ENCODE data around the gene TAS2R41. TPM values are rescaled to one million over a fixed set of nuclear protein-coding genes. Genes with fewer than 3 reads are reported as not detected.

Gene TAS2R41, protein sequence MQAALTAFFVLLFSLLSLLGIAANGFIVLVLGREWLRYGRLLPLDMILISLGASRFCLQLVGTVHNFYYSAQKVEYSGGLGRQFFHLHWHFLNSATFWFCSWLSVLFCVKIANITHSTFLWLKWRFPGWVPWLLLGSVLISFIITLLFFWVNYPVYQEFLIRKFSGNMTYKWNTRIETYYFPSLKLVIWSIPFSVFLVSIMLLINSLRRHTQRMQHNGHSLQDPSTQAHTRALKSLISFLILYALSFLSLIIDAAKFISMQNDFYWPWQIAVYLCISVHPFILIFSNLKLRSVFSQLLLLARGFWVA
- total RNA-seq = not detected

DNA sequence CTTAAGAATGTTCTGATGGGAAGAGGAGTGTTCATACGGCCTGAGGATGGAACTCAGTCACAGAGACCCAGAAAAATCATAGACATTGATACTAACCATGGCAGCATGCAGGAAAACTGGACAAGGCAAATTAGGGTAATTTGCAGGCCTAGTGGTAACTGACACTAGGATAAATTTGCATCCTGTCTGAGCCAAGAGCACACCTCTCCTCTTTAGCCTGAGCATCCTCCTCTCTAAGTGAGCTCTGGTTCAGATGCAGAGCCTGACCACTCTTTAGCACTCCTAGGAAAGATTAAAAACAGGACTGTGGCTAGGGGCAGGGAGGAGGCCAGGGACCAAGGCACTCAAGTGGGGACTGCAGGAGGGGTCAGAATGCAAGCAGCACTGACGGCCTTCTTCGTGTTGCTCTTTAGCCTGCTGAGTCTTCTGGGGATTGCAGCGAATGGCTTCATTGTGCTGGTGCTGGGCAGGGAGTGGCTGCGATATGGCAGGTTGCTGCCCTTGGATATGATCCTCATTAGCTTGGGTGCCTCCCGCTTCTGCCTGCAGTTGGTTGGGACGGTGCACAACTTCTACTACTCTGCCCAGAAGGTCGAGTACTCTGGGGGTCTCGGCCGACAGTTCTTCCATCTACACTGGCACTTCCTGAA lies at the start of gene TAS2R41:
Gene TAS2R41, plus strand, starts transcription at position 373 of the 650 bp plus-strand sequence. Its CDS starts 0 bp downstream, at position 373.
- CTCF ChIA-PET = no interaction called here
- POLR2A ChIA-PET = no interaction called here

DNA sequence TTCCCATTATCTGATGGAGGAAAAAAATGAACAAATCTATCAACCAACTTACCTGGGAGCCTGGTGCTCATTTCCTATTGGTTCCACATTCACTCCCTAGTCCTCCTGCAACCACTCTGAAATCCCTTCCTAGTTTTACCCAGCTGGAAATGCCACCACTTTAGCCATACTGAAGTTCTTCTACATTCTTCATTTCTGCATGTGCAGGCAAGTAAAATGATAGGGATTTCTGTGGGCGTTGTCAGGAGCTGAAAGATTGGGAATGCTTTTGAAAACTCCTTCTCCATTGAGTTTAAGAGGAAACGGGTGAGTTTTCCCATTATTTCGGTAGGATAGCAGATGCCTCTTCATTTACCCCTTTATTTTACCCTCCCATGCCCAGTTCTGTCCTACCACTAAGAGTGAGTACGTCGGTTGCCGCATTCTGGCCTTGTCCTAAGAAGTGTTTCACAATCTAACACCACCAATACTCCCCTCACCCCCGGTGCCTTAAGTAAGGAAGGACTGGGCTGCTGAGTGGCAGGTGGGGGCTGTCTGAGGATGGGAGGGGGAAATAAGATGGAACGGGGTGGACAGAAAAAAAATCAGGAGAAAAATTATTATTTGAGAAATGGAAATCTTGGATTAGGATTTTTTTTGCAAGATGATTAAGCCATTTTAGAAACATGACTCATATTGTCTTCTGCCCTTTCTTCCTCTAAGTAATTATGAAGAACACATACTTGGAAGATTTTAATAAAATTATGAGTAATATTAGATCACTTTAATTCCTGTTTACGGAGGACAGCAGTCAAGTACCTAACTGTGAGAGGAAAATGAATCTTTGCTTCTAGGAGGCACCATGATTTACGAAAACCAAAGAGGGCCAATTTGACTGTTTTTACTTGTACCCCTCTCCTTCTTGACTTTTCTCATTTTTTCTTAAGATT lies 47.6 kb upstream of the TAS2R41 start:
- POLR2A ChIA-PET = no interaction called here
- CTCF ChIA-PET = interaction anchor here (0.6 kb wide), 1 partner anchor 1852 kb away, joined by 3 read pairs; no protein-coding TSS in a partner anchor

DNA sequence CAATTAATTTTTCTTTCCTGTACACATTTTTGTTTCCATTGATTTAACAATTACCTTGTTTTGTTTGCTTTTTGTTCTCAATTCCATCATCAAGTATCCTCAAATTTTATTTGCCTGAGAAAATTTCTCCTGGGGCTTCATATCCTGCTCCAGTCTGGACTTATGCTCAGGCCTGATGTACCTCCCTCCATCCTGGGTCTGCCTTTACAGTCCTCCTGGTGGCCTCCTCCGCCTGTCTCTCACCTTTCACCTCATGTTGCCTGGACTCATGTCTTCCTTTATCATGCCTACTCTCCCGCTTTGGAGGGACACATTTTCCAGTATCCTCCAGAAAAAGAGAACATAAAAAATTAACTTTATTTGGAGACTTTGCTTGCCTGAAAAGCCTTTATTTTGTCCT lies 46.6 kb upstream of the TAS2R41 start:
- ChIA-PET CTCF (no interaction called here), POLR2A (no interaction called here)

DNA sequence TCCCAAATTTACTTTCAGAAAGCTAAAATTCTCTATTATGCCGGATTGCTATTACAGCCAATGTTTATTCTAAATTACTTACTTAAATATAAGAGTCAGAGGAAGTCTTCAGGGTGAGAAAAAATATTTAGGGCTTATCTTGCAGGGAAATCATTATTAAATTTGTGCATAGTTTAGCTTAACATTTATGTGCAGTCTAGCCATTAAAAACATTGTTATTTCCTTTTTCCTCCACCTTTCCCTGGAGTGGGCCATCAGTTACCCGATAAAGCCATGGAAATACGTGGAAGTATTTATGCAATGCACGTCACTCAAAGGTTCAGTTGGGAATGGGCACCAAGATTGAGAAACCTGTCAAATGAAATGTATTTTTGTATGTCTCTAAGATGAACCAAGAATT lies 43.9 kb upstream of the TAS2R41 start:
- POLR2A ChIA-PET = no interaction called here
- CTCF ChIA-PET = no interaction called here

DNA sequence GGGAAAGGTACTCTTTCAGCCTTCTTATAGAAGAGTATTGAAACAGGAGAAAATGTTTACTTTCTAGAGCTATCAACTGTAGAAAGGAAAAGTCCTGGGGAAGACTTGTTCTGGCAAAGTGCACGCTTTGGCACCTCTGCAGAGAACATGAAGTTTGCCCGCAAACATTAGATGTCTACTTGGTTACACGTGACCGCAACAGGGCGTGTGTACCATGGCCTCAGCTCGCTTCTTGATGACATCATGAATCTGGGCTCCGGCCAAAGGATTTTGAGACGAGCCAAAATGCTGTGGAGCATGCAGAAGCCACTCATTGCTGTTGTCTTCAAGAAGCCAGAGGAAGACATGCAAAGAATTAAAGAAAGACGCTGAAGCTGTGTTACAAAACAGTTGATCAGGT lies 43.0 kb upstream of the TAS2R41 start:
- POLR2A ChIA-PET = no interaction called here
- CTCF ChIA-PET = no interaction called here

DNA sequence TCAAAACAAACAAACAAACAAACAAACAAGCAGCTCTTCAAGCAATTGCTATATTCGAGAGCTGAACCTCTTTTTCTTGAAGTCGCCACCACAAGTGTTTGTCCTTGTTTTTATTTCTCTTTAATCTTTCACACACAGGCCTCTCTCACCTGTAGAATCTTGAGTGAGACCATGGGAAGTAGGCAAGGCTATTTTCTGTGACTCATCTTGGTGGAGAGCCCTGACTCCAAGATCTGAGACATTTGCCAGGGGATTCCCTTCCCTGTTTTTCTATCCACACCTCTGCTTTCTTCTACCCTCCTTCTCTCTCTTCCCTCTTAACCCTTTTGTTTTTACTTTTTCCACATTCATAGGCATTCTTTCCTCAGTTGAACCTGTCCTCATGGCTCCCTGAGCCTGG lies 42.4 kb upstream of the TAS2R41 start:
- POLR2A ChIA-PET = no interaction called here
- CTCF ChIA-PET = interaction anchor here (0.7 kb wide), 1 partner anchor 1453 kb away, joined by 3 read pairs; no protein-coding TSS in a partner anchor

DNA sequence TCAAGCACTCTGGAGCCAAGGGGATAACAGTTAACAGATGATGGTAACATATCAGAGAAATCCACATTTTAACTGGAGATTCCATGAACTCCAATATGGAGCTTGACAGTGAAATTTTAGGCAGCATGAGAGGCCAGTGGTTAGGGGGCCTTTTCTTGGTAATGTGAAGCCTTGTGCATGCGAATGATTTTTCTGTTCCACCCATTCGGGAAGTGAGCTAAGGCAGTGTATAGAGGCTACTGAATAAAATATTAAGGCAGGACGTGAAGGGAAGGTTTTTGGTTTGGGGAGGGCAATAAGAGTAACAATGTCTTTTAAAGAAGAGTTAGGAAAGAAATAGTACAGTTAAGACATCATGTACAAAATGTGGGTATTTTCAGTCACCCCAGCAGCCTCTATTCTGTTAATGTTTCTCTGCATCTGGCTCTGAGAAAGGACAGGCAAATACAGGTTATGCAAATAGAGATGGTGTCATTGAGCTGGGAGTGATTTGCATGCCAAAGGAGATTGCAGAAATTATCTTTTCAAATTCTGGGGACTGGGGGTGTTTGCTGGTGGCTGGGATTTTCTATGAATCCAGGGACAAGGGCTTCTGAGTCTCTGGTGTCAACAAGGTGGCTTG lies 41.2 kb upstream of the TAS2R41 start:
- ChIA-PET CTCF (interaction anchor here (1.0 kb wide), 1 partner anchor 19 kb away, joined by 3 read pairs; no protein-coding TSS in a partner anchor), POLR2A (no interaction called here)

DNA sequence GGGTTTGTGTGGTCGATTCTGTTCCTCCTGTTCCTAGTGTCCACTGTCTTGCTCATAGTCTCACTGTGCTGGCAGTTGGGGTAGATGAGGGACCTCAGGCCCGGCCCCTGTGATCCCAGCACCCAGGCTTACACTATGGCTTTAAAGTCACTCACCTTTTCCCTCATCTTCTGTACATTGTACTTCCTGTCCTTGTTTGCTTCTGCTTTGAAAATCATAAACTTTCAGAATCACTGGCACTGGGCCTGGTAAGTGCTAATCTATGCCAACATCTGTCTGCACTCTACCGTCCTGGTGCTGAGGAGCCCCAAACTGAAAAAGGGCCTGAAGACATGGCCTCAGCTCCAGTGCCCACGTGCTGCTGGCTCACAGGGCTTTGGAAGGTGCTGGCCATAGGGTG lies 40.1 kb upstream of the TAS2R41 start:
- ChIA-PET POLR2A (no interaction called here), CTCF (no interaction called here)

DNA sequence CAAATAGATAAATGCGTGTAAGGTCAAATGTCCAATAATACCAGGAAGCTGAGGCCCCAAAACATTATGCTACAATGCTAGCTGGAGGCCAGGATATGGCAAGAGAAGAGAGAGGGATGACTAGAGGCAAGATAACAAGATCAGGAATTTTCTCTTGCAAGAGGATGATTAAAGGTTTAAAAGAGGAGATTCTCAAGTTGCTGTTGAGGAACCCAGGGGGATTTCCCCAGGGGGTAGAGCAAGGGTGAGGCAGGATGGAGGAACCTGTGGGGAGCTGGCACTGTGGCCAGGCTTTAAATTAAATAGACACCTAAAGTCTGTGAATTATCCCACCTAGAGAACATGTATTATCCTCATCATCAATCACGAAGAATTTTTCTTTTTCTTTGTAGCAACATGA lies 37.8 kb upstream of the TAS2R41 start:
- ChIA-PET POLR2A (no interaction called here), CTCF (no interaction called here)

DNA sequence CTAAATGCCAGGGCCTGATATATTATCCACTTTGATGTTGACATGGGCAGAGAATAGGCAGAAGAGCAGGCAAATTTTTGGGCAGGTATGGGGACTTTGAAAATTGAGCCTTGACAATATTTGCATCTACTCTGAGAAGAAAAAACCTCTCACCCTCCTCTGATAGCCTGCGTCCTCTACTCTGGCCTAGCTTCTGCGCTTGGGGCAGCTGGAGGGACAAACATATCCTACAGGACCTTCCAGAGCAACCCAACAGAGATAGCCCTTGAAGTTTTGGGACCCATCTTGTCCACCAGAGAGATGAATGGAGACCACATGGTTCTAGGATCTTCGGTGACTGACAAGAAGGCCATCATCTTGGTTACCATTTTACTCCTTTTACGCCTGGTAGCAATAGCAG lies 34.5 kb upstream of the TAS2R41 start, which contains the start of gene TAS2R60:
Gene TAS2R60, plus strand, starts transcription at position 301 of the 400 bp plus-strand sequence. Its CDS starts 0 bp downstream, at position 301.
- CTCF ChIA-PET = no interaction called here
- POLR2A ChIA-PET = no interaction called here

DNA sequence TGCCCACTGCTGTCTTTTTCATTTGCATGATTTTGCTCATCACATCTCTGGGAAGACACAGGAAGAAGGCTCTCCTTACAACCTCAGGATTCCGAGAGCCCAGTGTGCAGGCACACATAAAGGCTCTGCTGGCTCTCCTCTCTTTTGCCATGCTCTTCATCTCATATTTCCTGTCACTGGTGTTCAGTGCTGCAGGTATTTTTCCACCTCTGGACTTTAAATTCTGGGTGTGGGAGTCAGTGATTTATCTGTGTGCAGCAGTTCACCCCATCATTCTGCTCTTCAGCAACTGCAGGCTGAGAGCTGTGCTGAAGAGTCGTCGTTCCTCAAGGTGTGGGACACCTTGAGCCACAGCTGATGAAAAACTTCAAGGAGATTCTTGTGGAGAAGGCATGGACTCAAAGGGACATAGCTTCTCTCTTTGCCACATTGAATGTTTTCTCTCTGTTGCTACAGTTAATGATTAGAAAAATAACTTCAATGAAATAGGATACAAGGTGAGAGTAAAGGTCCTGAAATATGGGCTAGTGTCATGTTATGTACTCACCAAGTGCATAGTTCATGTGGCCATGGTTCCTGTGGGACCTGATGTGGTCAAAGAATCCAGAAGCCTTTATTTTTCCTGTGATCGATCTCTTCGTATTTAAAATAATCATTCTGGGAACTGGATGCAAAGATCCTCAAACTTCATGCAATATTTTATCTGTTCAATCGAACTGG lies 33.5 kb upstream of the TAS2R41 start:
- ChIA-PET CTCF (no interaction called here), POLR2A (interaction anchor here (0.6 kb wide), 1 partner anchor 1604 kb away, joined by 3 read pairs; no protein-coding TSS in a partner anchor)

DNA sequence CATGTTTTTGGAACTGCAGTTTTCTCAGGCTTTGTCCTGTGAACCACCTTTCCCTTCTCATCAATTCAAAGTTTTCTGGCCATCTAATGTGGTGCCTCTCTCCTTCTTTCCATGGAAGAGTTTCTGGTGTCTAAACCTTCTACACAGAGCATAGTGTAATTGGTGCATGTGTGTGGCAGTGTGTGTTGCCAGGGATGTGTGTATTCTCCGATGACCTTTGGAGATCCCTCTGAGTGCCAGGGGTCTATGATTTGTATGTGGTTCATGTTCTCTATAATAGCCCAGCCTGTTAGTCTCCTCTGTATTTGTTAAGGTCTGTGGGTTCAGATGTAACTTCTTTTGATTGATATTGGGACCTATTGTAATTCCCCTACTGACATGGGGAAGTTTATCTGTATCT lies 32.9 kb upstream of the TAS2R41 start:
- ChIA-PET CTCF (no interaction called here), POLR2A (no interaction called here)

DNA sequence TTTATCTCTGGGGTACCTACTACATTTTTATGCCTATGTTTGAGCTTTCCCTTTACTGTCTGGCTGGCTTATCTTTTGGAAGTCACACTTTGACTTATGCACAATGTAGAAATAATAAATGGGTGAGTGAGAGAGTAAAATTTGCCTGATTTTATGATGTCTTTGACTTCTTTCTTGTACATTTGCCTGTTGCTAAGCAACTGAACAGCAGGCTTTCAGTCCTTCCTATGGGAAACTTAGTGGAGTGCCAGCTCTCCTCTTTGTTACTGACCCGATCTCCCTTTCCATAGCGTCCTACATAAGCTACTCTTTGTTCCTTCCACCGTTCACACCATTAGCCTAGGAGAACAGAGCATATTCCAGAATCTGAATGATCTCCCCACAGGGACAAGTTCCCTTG lies 30.2 kb upstream of the TAS2R41 start:
- CTCF ChIA-PET = no interaction called here
- POLR2A ChIA-PET = no interaction called here

DNA sequence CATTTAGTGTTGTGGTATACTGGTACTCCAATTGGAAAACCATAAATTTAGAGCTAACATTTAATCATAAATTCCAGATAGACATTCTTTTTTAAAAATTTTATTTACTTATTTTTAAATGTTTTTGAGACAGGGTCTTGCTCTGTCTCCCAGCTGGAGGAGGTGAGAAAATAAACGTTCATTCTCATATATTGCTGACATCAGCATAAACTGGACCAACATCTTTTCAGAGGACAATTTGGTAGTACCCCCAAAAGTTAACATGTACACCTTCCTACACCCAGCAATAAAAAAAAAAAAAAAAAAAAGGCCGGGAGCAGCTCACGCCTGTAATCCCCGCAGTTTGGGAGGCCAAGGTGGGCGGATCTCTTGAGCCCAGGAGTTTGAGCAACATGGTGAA lies 29.2 kb upstream of the TAS2R41 start:
- ChIA-PET POLR2A (no interaction called here), CTCF (no interaction called here)

DNA sequence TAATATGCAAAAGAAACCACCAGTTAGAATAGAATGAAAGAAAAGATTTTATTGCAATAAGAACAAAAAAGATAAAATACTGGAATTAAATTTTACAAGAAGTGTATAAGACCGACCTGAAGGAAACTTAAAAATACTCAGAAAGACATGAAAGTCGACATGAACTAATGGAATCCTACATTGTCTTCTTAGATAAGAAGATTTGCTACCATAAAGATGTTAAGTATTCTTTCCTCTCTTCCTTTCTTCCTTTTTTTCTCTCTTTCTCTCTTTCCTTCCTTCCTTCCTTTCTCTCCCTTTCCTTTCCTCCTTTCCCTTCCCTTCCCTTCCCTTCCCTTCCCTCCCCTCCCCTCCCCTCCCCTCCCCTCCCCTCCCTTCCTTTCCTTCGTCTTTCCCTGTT lies 27.9 kb upstream of the TAS2R41 start:
- ChIA-PET CTCF (no interaction called here), POLR2A (no interaction called here)

DNA sequence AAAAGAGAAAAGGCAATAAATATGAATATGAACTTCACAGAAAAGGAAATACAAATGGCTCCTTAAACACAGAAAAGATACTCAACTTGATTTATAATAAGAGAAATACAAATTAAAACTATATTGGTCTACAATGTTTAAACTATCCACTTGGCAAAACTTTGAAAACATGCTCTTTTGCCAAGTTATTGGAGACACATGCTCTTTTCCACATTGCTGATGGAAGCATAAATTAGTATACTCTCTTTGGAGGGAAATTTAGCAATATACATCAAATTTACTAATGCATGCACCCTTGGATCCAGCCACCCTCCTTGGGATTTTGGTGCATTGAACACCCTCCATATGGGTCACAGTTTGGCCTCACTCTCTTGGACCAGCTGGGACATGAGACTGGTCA lies 26.6 kb upstream of the TAS2R41 start:
- CTCF ChIA-PET = no interaction called here

DNA sequence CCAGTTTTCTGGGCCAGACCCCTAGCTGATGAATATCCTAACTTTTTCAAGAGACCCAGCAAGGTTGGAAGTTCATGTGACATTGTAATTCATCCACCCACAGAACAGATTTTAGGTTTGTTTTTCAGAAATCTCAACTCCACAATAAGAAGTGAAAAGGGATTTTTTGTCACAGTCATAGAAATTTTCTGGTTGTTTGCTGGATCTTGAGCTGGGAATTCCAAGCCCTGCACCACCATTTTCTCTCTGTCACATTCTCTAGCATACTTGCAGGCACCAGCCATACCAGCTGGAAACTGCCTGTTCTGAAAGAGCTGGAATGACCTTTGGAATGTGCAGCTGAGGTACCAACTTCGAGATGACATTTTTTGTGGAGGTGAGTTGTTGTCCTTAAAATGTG lies 25.9 kb upstream of the TAS2R41 start:
- POLR2A ChIA-PET = no interaction called here

More for the DNA sequence above, 26.6 kb upstream of the TAS2R41 start:
- POLR2A ChIA-PET = no interaction called here

DNA sequence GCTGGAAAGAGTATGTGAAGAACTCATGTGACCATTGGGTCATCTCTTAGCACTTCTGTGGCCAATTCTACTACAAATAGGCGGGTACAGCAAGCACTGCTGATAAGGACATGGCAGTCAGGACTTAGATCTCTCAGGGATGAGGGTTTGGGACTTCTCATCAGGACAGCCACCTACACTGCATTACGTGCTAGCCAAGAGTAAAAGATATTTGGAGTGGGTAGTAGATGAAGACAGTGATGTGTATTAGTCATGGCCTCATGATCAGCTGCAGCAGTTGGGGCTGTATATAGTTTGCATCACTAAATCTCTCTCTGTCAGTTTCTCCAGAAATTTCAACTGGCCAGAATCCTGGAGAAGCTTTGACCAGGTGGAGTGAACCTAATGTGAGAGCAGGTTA lies 25.2 kb upstream of the TAS2R41 start:
- CTCF ChIA-PET = no interaction called here
- POLR2A ChIA-PET = no interaction called here

More for the DNA sequence above, 25.9 kb upstream of the TAS2R41 start:
- CTCF ChIA-PET = no interaction called here

DNA sequence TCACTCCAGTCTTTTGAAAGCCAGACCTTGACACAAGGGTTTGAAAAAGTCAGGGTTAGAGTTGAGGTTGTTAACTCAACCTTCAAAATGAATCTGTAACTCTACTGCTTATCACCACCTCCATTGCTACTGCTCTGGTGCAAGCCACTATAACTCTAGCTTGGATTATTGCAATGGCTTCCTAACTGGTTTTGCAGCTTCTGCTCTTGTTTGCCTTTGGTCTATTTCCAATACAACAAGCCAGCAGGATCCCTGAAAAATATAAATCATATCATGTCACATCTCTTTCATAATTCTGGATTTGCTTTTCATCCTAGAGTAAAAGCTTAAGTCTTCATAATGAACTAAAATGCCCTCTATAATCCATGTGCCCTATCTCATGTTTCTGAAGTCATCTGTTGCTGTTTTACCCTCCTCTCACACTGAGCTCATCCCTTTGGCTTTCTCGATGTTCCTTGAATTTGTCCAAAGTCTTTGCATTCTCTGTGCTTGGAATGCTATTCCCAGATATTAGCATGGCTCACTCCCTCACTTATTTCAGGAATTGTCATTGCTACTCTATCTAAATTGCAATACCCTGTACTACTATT lies 23.5 kb upstream of the TAS2R41 start:
- POLR2A ChIA-PET = no interaction called here
- CTCF ChIA-PET = interaction anchor here (0.9 kb wide), 1 partner anchor 15 kb away, joined by 3 read pairs; no protein-coding TSS in a partner anchor

Data from activated CD8-positive, alpha-beta memory T cell treated with anti-CD3 and anti-CD28 coated beads for 36 hours (primary cell).